ENCODE data around the gene ARHGAP32. TPM values are rescaled to one million over a fixed set of nuclear protein-coding genes. Genes with fewer than 3 reads are reported as not detected.
"Not testable (repeated sequence)": the region's sequence is repeated elsewhere in the genome, so short reads cannot be mapped to it uniquely, and the experiment has no call there.

ARHGAP32 gene
- total RNA-seq, 1 experiment from 2014 or later: 62.6 TPM

- POLR2A ChIA-PET: interaction anchor here (0.5 to 9.0 kb wide), 10 partner anchors 11 to 1765 kb away, joined by 3 to 103 read pairs (median 4); partner anchors contain the start of gene ARHGAP32
- H3K27ac Mint-ChIP-seq (ENCODE audit: low read depth, unreplicated experiment): peak overlapping the region; percentile 94
These were observed 48.8 kb downstream of the ARHGAP32 start for GRCh38 chr11:129143335-129143734.

GRCh38 chr11:129141748-129142523 lies 50.2 kb downstream of the ARHGAP32 start:
- no TSS peak for BruUV-seq (replicated peaks)
- intact Hi-C loops (cut with micrococcal nuclease): loop anchor here (2.0 to 5.0 kb wide), 2 partner anchors 49 to 135 kb away; no protein-coding TSS in a partner anchor

More at GRCh38 chr11:129143335-129143734, 48.8 kb downstream of the ARHGAP32 start:
- Mint-ChIP-seq H3K36me3 (ENCODE audit: insufficient read depth, unreplicated experiment) (peaks cover 9% of the 10 kb centered on the region), H3K4me3 (ENCODE audit: unreplicated experiment) (peak overlapping the region; percentile 70), H3K9me3 (ENCODE audit: unreplicated experiment) (peaks cover 7% of the 10 kb centered on the region), H3K27me3 (ENCODE audit: insufficient read depth, unreplicated experiment) (no peaks in the 10 kb centered on the region), H3K4me1 (ENCODE audit: insufficient read depth, unreplicated experiment) (peaks cover 32% of the 10 kb centered on the region)
- CTCF ChIA-PET: no interaction called here
- peak; percentile 100 for DNase-seq (ENCODE audit: unreplicated experiment)
- no TSS peak for BruUV-seq (replicated peaks)
- intact Hi-C loops (cut with micrococcal nuclease): loop anchor here (2.0 to 5.0 kb wide), 2 partner anchors 47 to 134 kb away; no protein-coding TSS in a partner anchor
- TF ChIP-seq CTCF (IDR thresholded peaks at IDR 0.05; ENCODE audit: unreplicated experiment): no peak

GRCh38 chr11:129131316-129131715 lies 60.8 kb downstream of the ARHGAP32 start:
- ChIA-PET POLR2A (interaction anchor here (0.6 to 1.6 kb wide), 4 partner anchors 9 to 16 kb away, joined by 3 to 5 read pairs (median 4); no protein-coding TSS in a partner anchor), CTCF (no interaction called here)
- Mint-ChIP-seq H3K27ac (ENCODE audit: low read depth, unreplicated experiment) (peak overlapping the region; percentile 80), H3K9me3 (ENCODE audit: unreplicated experiment) (no peaks in the 10 kb centered on the region), H3K4me1 (ENCODE audit: insufficient read depth, unreplicated experiment) (peaks cover 18% of the 10 kb centered on the region), H3K36me3 (ENCODE audit: insufficient read depth, unreplicated experiment) (peaks cover 7% of the 10 kb centered on the region), H3K4me3 (ENCODE audit: unreplicated experiment) (no peak overlapping the region), H3K27me3 (ENCODE audit: insufficient read depth, unreplicated experiment) (no peaks in the 10 kb centered on the region)
- intact Hi-C loops (cut with micrococcal nuclease): no loop called here
- BruUV-seq (replicated peaks): no TSS peak
- DNase-seq (ENCODE audit: unreplicated experiment): no peak
- TF ChIP-seq CTCF (IDR thresholded peaks at IDR 0.05; ENCODE audit: unreplicated experiment): no peak

More at GRCh38 chr11:129141748-129142523, 50.2 kb downstream of the ARHGAP32 start:
- POLR2A ChIA-PET: interaction anchor here (0.5 to 9.0 kb wide), 4 partner anchors 11 to 138 kb away, joined by 3 to 103 read pairs (median 8); partner anchors contain the start of gene ARHGAP32
- no peak for TF ChIP-seq CTCF (IDR thresholded peaks at IDR 0.05; ENCODE audit: unreplicated experiment)
- Mint-ChIP-seq H3K4me3 (ENCODE audit: unreplicated experiment) (peak overlapping the region; percentile 67), H3K36me3 (ENCODE audit: insufficient read depth, unreplicated experiment) (peaks cover 9% of the 10 kb centered on the region), H3K27ac (ENCODE audit: low read depth, unreplicated experiment) (peak overlapping the region; percentile 94), H3K9me3 (ENCODE audit: unreplicated experiment) (peaks cover 7% of the 10 kb centered on the region), H3K4me1 (ENCODE audit: insufficient read depth, unreplicated experiment) (peaks cover 35% of the 10 kb centered on the region), H3K27me3 (ENCODE audit: insufficient read depth, unreplicated experiment) (no peaks in the 10 kb centered on the region)
- CTCF ChIA-PET: interaction anchor here (0.6 to 0.8 kb wide), 2 partner anchors 51 to 1020 kb away, joined by 3 to 4 read pairs; no protein-coding TSS in a partner anchor
- DNase-seq (ENCODE audit: unreplicated experiment): peak; percentile 83

DNA sequence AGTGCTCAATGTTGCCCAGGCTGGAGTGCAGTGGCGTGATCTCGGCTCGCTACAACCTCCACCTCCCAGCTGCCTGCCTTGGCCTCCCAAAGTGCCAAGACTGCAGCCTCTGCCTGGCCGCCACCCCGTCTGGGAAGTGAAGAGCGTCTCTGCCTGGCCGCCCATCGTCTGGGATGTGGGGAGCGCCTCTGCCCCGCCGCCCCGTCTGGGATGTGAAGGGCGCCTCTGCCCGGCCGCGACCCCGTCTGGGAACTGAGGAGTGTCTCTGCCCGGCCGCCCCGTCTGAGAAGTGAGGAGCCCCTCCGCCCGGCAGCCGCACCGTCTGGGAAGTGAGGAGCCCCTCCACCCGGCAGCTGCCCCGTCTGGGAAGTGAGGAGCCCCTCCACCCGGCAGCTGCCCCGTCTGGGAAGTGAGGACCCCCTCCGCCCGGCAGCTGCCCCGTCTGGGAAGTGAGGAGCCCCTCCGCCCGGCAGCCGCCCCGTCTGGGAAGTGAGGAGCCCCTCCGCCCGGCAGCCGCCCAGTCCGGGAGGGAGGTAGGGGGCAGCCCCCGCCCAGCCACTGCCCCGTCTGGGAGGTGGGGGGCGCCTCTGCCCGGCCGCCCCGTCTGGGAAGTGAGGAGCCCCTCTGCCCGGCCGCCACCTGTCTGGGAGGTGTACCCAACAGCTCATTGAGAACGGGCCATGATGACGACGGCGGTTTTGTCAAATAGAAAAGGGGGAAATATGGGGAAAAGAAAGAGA lies 63.1 kb downstream of the ARHGAP32 start:
- H3K9me3 Mint-ChIP-seq (ENCODE audit: unreplicated experiment); intact Hi-C loops (cut with micrococcal nuclease); H3K27me3 Mint-ChIP-seq (ENCODE audit: insufficient read depth, unreplicated experiment); H3K27ac Mint-ChIP-seq (ENCODE audit: low read depth, unreplicated experiment); H3K36me3 Mint-ChIP-seq (ENCODE audit: insufficient read depth, unreplicated experiment); BruUV-seq (replicated peaks); H3K4me3 Mint-ChIP-seq (ENCODE audit: unreplicated experiment); DNase-seq (ENCODE audit: unreplicated experiment): not testable (repeated sequence)
- ChIA-PET CTCF (interaction anchor here (1.2 kb wide), 1 partner anchor 203 kb away, joined by 4 read pairs; no protein-coding TSS in a partner anchor), POLR2A (interaction anchor here (0.7 kb wide), 1 partner anchor 672 kb away, joined by 3 read pairs; no protein-coding TSS in a partner anchor)
- H3K4me1 Mint-ChIP-seq (ENCODE audit: insufficient read depth, unreplicated experiment): peaks cover 14% of the 10 kb centered on the region
